ENCODE data around the gene RBKS. TPM values are rescaled to one million over a fixed set of nuclear protein-coding genes. Genes with fewer than 3 reads are reported as not detected.

The RBKS gene
- total RNA-seq, 2 experiments from 2014 or later, result 2.6 to 3.0 TPM

GRCh38 chr2:27824401-27824800, 65.8 kb downstream of the RBKS start:
- Mint-ChIP-seq H3K27me3 (no peaks in the 10 kb centered on the region), H3K36me3 (ENCODE audit: low read depth) (peaks cover 10% of the 10 kb centered on the region), H3K4me3 (no peak overlapping the region), H3K9me3 (no peaks in the 10 kb centered on the region), H3K27ac (no peak overlapping the region), H3K4me1 (ENCODE audit: low read depth) (no peaks in the 10 kb centered on the region)
- Histone ChIP-seq H3K4me3 (ENCODE audit: low read length) (no peak overlapping the region), H3K36me3 (ENCODE audit: insufficient read depth, low read length) (no peaks in the 10 kb centered on the region), H3K9me3 (ENCODE audit: control insufficient read depth in 1 of 2, insufficient read depth in 1 of 2, low read length in 2 of 2) (peaks cover 4 to 6% of the 10 kb centered on the region in 2 experiments), H3K4me1 (ENCODE audit: insufficient read depth, low read length) (no peaks in the 10 kb centered on the region), H3K27me3 (ENCODE audit: control insufficient read depth in 1 of 2, insufficient read depth in 2 of 2, low read length in 2 of 2) (no peaks in the 10 kb centered on the region), H3K27ac (ENCODE audit: low read depth in 1 of 2, low read length in 2 of 2) (no peak overlapping the region)
- ATAC-seq (ENCODE audit: poor library complexity) (no peak), DNase-seq (no peak)
- TF ChIP-seq, protein P1, sequence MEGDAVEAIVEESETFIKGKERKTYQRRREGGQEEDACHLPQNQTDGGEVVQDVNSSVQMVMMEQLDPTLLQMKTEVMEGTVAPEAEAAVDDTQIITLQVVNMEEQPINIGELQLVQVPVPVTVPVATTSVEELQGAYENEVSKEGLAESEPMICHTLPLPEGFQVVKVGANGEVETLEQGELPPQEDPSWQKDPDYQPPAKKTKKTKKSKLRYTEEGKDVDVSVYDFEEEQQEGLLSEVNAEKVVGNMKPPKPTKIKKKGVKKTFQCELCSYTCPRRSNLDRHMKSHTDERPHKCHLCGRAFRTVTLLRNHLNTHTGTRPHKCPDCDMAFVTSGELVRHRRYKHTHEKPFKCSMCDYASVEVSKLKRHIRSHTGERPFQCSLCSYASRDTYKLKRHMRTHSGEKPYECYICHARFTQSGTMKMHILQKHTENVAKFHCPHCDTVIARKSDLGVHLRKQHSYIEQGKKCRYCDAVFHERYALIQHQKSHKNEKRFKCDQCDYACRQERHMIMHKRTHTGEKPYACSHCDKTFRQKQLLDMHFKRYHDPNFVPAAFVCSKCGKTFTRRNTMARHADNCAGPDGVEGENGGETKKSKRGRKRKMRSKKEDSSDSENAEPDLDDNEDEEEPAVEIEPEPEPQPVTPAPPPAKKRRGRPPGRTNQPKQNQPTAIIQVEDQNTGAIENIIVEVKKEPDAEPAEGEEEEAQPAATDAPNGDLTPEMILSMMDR (IDR thresholded peaks at IDR 0.05), result no peak
- intact Hi-C loops (cut with DNase I, micrococcal nuclease), result no loop called here
- CTCF ChIA-PET, result no interaction called here
- POLR2A ChIA-PET, result no interaction called here

DNA sequence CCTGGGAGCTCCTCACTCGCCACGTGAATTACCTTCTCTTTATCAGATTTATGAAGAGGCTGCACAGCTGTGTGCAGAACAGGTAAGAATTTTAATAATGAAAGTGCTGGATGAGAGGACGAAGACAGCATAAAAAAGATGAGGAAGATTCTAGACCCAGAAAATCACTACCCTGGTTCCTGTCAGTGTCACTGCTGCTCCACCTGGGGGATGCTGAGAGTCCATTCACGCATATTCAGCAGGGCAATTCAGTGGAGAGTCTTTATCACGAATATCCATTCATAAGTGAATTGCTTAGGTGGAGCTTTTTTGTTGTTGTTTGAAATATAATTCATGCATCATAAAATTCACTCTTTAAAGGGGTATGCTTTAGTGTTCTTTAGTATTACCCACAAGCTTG, 66.6 kb downstream of the RBKS start:
- Histone ChIP-seq H3K36me3 (ENCODE audit: insufficient read depth, low read length) (no peaks in the 10 kb centered on the region), H3K27me3 (ENCODE audit: control insufficient read depth in 1 of 2, insufficient read depth in 2 of 2, low read length in 2 of 2) (no peaks in the 10 kb centered on the region), H3K4me1 (ENCODE audit: insufficient read depth, low read length) (no peaks in the 10 kb centered on the region), H3K9me3 (ENCODE audit: control insufficient read depth in 1 of 2, insufficient read depth in 1 of 2, low read length in 2 of 2) (peaks cover 4 to 6% of the 10 kb centered on the region in 2 experiments), H3K4me3 (ENCODE audit: low read length) (no peak overlapping the region), H3K27ac (ENCODE audit: low read depth in 1 of 2, low read length in 2 of 2) (no peak overlapping the region)
- no peak overlapping the region for H3K4me3 Mint-ChIP-seq
- ATAC-seq (ENCODE audit: poor library complexity) (no peak), DNase-seq (no peak)
- TF ChIP-seq, protein P1 (IDR thresholded peaks at IDR 0.05), result no peak
- no peaks in the 10 kb centered on the region for H3K27me3 Mint-ChIP-seq
- ChIA-PET POLR2A (no interaction called here), CTCF (no interaction called here)
- peaks cover 10% of the 10 kb centered on the region for H3K36me3 Mint-ChIP-seq (ENCODE audit: low read depth)
- no peaks in the 10 kb centered on the region for H3K4me1 Mint-ChIP-seq (ENCODE audit: low read depth)
- H3K27ac Mint-ChIP-seq, result no peak overlapping the region
- no peaks in the 10 kb centered on the region for H3K9me3 Mint-ChIP-seq
- intact Hi-C loops (cut with DNase I, micrococcal nuclease), result no loop called here

GRCh38 chr2:27823135-27823534, 67.1 kb downstream of the RBKS start:
- no peaks in the 10 kb centered on the region for H3K36me3 ChIP-seq (ENCODE audit: insufficient read depth, low read length)
- H3K4me3 ChIP-seq (ENCODE audit: low read length), result no peak overlapping the region
- no peaks in the 10 kb centered on the region for H3K4me1 Mint-ChIP-seq (ENCODE audit: low read depth)
- H3K36me3 Mint-ChIP-seq (ENCODE audit: low read depth), result peaks cover 10% of the 10 kb centered on the region
- ChIA-PET CTCF (no interaction called here), POLR2A (no interaction called here)
- H3K4me3 Mint-ChIP-seq, result no peak overlapping the region
- H3K27ac Mint-ChIP-seq, result no peak overlapping the region
- no peak for ATAC-seq (ENCODE audit: poor library complexity)
- no peaks in the 10 kb centered on the region for H3K9me3 Mint-ChIP-seq
- no peaks in the 10 kb centered on the region for H3K27me3 ChIP-seq (ENCODE audit: control insufficient read depth in 1 of 2, insufficient read depth in 2 of 2, low read length in 2 of 2)
- intact Hi-C loops (cut with DNase I, micrococcal nuclease), result no loop called here
- peaks cover 4 to 6% of the 10 kb centered on the region in 2 experiments for H3K9me3 ChIP-seq (ENCODE audit: control insufficient read depth in 1 of 2, insufficient read depth in 1 of 2, low read length in 2 of 2)
- H3K27me3 Mint-ChIP-seq, result no peaks in the 10 kb centered on the region
- H3K27ac ChIP-seq (ENCODE audit: low read depth in 1 of 2, low read length in 2 of 2), result no peak overlapping the region
- TF ChIP-seq, protein P1 (IDR thresholded peaks at IDR 0.05), result no peak
- no peak for DNase-seq
- no peaks in the 10 kb centered on the region for H3K4me1 ChIP-seq (ENCODE audit: insufficient read depth, low read length)

Measured in CD4-positive, alpha-beta T cell (primary cell).